Measurements from ENCODE around the gene NPM3. TPM values are rescaled to one million over a fixed set of nuclear protein-coding genes. Genes with fewer than 3 reads are reported as not detected.

NPM3 gene, protein sequence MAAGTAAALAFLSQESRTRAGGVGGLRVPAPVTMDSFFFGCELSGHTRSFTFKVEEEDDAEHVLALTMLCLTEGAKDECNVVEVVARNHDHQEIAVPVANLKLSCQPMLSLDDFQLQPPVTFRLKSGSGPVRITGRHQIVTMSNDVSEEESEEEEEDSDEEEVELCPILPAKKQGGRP
- total RNA-seq (10 to 100 TPM; 11.1 to 12.4 TPM), polyA plus RNA-seq (1 to 10 TPM; 5.3 to 6.8 TPM)

DNA sequence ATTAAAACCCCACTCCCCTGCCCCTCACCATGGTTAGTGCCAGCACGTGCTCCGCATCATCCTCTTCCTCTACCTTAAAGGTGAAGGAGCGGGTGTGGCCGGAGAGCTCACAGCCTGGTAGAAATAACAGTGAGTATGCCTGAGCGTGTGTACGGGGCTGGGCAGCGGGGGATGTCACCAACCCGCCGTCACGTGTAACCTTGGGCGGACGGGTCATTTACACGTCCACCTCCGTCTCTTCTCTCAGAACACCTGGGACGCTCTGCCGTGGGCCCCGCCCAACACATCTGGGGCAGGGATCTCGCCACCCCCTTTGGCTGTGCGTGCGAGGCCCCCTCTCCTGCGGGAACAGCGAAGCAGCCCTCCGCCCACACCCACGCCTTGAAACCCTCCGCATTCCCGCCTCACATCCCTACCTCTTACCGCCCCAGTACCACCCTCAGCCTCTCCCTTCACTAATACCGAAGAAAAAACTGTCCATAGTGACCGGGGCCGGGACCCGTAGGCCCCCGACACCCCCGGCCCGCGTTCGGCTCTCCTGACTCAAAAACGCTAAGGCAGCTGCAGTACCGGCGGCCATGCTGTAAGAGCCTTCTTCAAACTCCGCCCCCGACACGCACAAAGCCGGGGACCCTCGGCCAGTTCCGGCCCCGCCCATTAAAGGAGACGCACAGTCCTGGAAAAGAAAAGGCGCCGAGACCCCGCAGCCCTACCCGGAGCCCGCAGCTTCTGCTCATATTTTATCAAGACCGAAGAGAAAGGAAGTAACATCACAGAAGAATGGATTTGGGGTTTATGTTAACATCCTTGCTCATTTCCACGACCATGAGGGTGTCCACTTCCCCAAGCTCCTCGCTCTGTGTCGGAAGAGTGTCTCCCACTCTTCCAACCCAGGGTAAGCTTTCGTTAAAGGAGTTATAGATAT is at the start of gene NPM3:
Gene NPM3 (minus strand): TSS at position 636 of the 925 bp plus-strand sequence. CDS start 56 bp downstream, at position 580.
- Mint-ChIP-seq H3K27ac (peak within 1 kb of the TSS; percentile 87 to 99 (median 96)), H3K9me3 (peaks cover 0 to 2% (median 0%) of the 10 kb centered on the region in 8 donors), H3K4me1 (peaks cover 38 to 76% (median 59%) of the 10 kb centered on the region in 4 donors), H3K4me3 (peak within 1 kb of the TSS; percentile 99 to 100 (median 100)), H3K36me3 (peaks cover 15 to 37% of the 10 kb centered on the region in 2 donors), H3K27me3 (peaks cover 6 to 7% of the 10 kb centered on the region in 2 donors)
- peaks cover 12% of the 10 kb centered on the region for H3K27me3 ChIP-seq (ENCODE audit: insufficient read depth, low read length)
- no peaks in the 10 kb centered on the region for H3K9me3 ChIP-seq (ENCODE audit: control insufficient read depth in 1 of 2, low read length in 2 of 2)
- H3K4me3 ChIP-seq (ENCODE audit: low read length in 2 of 2) = peak within 1 kb of the TSS; percentile 74 to 75
- peak; percentile 70 to 85 (median 73) for DNase-seq
- intact Hi-C loops (cut with micrococcal nuclease) = loop anchor here (1.0 to 5.0 kb wide), 3 partner anchors 35 to 289 kb away; partner anchors contain the start of genes DPCD, OGA and POLL
- ChIA-PET POLR2A (ENCODE audit: partially characterized antibody) (interaction anchor here (0.6 to 4.8 kb wide), 9 partner anchors 9 to 282 kb away, joined by 3 to 64 read pairs (median 4); partner anchors contain the start of genes HPS6 and OGA), CTCF (ENCODE audit: partially characterized antibody) (interaction anchor here (0.6 to 4.1 kb wide), 16 partner anchors 13 to 569 kb away, joined by 3 to 35 read pairs (median 4); partner anchors contain the start of gene OGA)
- peaks cover 26% of the 10 kb centered on the region for H3K36me3 ChIP-seq (ENCODE audit: insufficient read depth, low read length)
- H3K4me1 ChIP-seq (ENCODE audit: insufficient read depth, low read length) = peaks cover 64% of the 10 kb centered on the region
- peak within 1 kb of the TSS; percentile 58 for H3K27ac ChIP-seq (ENCODE audit: low read depth, low read length)

DNA sequence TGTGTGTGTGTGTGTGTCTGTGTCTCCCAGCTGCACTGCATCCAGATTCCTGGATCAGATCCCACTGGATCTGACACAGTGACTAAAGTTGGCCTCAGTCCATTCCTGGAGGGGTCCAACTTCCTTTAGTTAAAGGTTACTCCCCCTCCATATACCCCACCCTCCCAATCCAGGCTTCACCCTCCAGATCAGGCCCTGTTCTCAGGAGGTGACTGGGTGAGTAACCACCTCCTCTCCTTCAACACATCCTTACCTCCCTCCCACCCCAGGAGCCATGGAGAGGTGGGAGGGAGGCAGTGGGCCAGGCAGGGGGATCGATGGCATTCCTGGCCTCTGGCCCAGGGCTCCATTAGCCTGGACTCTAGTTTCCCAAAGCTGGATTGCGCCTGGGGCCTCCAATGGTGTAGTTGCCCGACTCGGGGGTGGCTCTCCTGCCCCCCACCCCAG is 49.1 kb upstream of the NPM3 start:
- H3K27ac ChIP-seq (ENCODE audit: low read depth, low read length) = peak overlapping the region; percentile 87
- intact Hi-C loops (cut with micrococcal nuclease) = loop anchor here (5.0 kb wide), 1 partner anchor 225 kb away; the partner anchor contains the start of gene ARMH3
- POLR2A ChIA-PET (ENCODE audit: partially characterized antibody) = interaction anchor here (4.4 to 11.6 kb wide), 2 partner anchors 8 to 14 kb away, joined by 29 to 204 read pairs; partner anchors contain the start of gene OGA

DNA sequence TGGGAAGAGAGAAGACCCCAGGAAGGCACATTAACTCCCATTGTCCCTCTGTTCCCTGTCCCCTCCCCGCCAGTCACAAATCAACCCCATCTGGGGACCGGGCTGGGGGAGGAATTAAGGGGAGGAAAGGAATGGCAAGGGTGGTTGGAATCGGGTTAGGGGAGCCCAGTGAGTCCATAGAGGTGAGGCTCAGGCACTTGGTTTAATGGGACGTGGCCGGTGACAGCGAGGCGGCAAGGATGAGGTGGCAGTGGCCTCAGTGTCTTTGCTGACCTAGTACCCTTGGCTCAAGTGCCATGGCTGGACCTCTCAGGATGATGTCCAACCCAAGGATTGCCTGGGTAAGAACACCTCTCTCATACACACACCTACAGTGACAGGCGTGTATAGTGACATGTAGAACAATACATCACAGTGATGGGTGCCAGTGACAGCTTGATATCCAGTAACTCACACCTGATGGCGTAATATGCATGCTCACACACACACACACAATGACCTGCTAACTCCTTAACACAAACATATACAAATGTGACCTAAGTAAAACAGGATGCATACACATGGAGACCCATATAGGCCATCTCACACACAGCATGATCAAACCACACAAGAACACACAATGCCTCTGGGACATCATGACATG is 48.0 kb upstream of the NPM3 start:
- peaks cover 0 to 12% of the 10 kb centered on the region in 2 donors for H3K36me3 Mint-ChIP-seq
- H3K4me3 ChIP-seq (ENCODE audit: low read length in 2 of 2) = peak overlapping the region; percentile 57 to 68
- peaks cover 2 to 7% of the 10 kb centered on the region in 2 donors for H3K27me3 Mint-ChIP-seq

More for the DNA sequence above, 49.1 kb upstream of the NPM3 start:
- Mint-ChIP-seq H3K4me3 (peak overlapping the region in 2 of 8 donors; percentile 44 to 87), H3K36me3 (peaks cover 0 to 12% of the 10 kb centered on the region in 2 donors), H3K27ac (peak overlapping the region in 6 of 7 donors; percentile 74 to 100 (median 98)), H3K9me3 (peaks cover 0 to 8% (median 0%) of the 10 kb centered on the region in 8 donors), H3K4me1 (peaks cover 48 to 76% (median 61%) of the 10 kb centered on the region in 4 donors), H3K27me3 (peaks cover 2 to 7% of the 10 kb centered on the region in 2 donors)
- Histone ChIP-seq H3K4me1 (ENCODE audit: insufficient read depth, low read length) (peaks cover 68% of the 10 kb centered on the region), H3K9me3 (ENCODE audit: control insufficient read depth in 1 of 2, low read length in 2 of 2) (no peaks in the 10 kb centered on the region), H3K27me3 (ENCODE audit: insufficient read depth, low read length) (no peaks in the 10 kb centered on the region), H3K36me3 (ENCODE audit: insufficient read depth, low read length) (no peaks in the 10 kb centered on the region), H3K4me3 (ENCODE audit: low read length in 2 of 2) (no peak overlapping the region)
- DNase-seq = no peak
- CTCF ChIA-PET (ENCODE audit: partially characterized antibody) = interaction anchor here (1.0 to 10.1 kb wide), 4 partner anchors 9 to 240 kb away, joined by 4 to 88 read pairs (median 32); partner anchors contain the start of genes KCNIP2 and OGA

DNA sequence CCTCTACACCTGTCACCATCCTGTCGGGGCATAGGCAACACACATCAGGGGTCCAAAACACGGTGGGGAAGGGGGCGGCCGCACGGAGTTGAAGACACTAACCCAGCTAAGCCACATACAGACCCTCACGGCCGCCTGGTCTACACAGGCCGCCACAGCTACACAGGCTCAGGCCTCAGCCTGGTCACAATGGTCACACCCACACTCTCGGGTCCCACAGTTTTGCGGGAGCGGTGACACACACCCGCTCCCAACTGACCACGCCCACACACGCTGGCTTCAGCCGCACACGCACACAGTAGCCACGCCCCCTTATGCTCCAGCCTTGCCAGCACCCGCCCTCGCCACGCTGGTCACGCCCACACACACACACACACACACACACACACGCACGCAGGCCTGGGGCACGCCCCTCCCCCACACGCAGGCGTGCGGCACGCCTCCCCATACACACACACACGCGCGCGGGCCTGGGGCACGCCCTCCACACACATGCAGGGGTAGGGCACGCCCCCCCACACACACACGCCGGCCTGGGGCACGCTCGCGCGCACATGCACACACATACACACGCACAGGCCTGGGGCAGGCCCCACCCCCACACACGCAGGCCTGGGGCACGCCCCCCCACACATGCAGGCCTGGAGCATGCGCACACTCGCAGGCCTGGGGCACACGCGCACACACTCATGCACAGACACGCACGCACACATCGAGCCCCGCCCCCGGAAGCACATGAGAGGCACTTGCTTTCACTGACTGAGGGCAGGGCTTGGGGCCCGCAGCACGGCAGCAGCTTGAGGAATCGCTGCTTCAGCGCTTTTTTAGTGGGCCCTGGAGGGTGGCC is 47.3 kb upstream of the NPM3 start:
- Mint-ChIP-seq H3K9me3 (peaks cover 0 to 8% (median 0%) of the 10 kb centered on the region in 8 donors), H3K4me3 (peak overlapping the region; percentile 84 to 93 (median 88)), H3K4me1 (peaks cover 44 to 80% (median 57%) of the 10 kb centered on the region in 4 donors), H3K27me3 (peaks cover 2 to 7% of the 10 kb centered on the region in 2 donors), H3K27ac (peak overlapping the region; percentile 98 to 100 (median 99)), H3K36me3 (peaks cover 0 to 12% of the 10 kb centered on the region in 2 donors)
- peaks cover 59% of the 10 kb centered on the region for H3K4me1 ChIP-seq (ENCODE audit: insufficient read depth, low read length)
- no peaks in the 10 kb centered on the region for H3K9me3 ChIP-seq (ENCODE audit: control insufficient read depth in 1 of 2, low read length in 2 of 2)
- ChIA-PET POLR2A (ENCODE audit: partially characterized antibody) (interaction anchor here (0.6 to 11.6 kb wide), 4 partner anchors 10 to 283 kb away, joined by 3 to 204 read pairs (median 21); partner anchors contain the start of genes NPM3 and OGA), CTCF (ENCODE audit: partially characterized antibody) (interaction anchor here (0.6 to 10.1 kb wide), 3 partner anchors 9 to 93 kb away, joined by 3 to 88 read pairs (median 60); partner anchors contain the start of genes KCNIP2 and OGA)
- no peaks in the 10 kb centered on the region for H3K36me3 ChIP-seq (ENCODE audit: insufficient read depth, low read length)
- peak; percentile 95 to 98 (median 97) for DNase-seq
- H3K27ac ChIP-seq (ENCODE audit: low read depth, low read length) = peak overlapping the region; percentile 87
- intact Hi-C loops (cut with micrococcal nuclease) = loop anchor here (1.0 to 5.0 kb wide), 4 partner anchors 10 to 565 kb away; partner anchors contain the start of genes ARMH3, NFKB2 and OGA
- peak overlapping the region; percentile 57 to 68 for H3K4me3 ChIP-seq (ENCODE audit: low read length in 2 of 2)
- H3K27me3 ChIP-seq (ENCODE audit: insufficient read depth, low read length) = no peaks in the 10 kb centered on the region

More for the DNA sequence above, 48.0 kb upstream of the NPM3 start:
- H3K9me3 ChIP-seq (ENCODE audit: control insufficient read depth in 1 of 2, low read length in 2 of 2) = no peaks in the 10 kb centered on the region
- no peaks in the 10 kb centered on the region for H3K36me3 ChIP-seq (ENCODE audit: insufficient read depth, low read length)
- H3K9me3 Mint-ChIP-seq = peaks cover 0 to 8% (median 0%) of the 10 kb centered on the region in 8 donors
- POLR2A ChIA-PET (ENCODE audit: partially characterized antibody) = interaction anchor here (0.6 to 11.6 kb wide), 4 partner anchors 9 to 283 kb away, joined by 3 to 204 read pairs (median 21); partner anchors contain the start of genes NPM3 and OGA
- H3K27ac ChIP-seq (ENCODE audit: low read depth, low read length) = peak overlapping the region; percentile 87
- H3K4me3 Mint-ChIP-seq = peak overlapping the region; percentile 84 to 93 (median 88)
- CTCF ChIA-PET (ENCODE audit: partially characterized antibody) = interaction anchor here (7.6 to 10.1 kb wide), 2 partner anchors 10 kb away, joined by 60 to 88 read pairs; partner anchors contain the start of genes KCNIP2 and OGA
- DNase-seq = no peak
- H3K4me1 ChIP-seq (ENCODE audit: insufficient read depth, low read length) = peaks cover 67% of the 10 kb centered on the region
- no peaks in the 10 kb centered on the region for H3K27me3 ChIP-seq (ENCODE audit: insufficient read depth, low read length)
- peak overlapping the region; percentile 98 to 100 (median 99) for H3K27ac Mint-ChIP-seq
- peaks cover 49 to 83% (median 62%) of the 10 kb centered on the region in 4 donors for H3K4me1 Mint-ChIP-seq
- intact Hi-C loops (cut with micrococcal nuclease) = loop anchor here (5.0 kb wide), 1 partner anchor 226 kb away; the partner anchor contains the start of gene ARMH3

DNA sequence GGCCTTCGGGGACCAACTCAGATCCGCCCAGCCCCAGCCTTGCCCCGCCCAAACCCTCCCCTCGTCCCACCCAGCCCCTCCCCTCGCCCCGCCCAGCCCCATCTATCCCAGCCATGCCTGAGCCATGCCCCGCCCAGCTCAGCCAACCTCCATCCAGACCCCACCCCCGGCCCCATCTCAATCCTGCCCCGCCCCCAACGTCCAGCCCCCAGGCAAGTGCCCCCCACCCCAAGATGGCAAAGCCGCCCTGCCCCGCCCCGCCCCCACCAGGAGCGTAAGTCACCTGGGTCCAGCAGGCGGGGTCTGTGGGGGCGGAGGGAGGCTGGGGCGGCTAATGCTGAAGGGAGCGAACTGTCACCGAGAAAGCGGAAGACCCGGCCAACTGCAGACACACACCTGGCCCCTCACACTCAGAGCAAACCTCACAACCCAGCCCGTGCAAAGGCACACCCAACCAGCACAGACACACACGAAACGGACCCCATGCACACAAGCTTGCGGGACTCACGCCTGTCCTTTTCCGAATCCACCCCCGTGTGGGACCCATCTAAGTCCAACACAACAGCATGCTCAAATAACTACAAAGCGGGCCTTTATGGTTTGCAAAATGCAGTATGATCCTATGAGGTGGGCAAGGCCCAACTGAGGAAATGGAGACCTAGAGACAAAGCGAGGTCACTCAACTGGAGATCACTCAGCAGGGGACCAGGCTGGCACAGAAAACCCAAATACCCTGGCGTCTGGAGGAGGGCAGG is 46.5 kb upstream of the NPM3 start:
- Histone ChIP-seq H3K36me3 (ENCODE audit: insufficient read depth, low read length) (no peaks in the 10 kb centered on the region), H3K4me1 (ENCODE audit: insufficient read depth, low read length) (peaks cover 51% of the 10 kb centered on the region), H3K27ac (ENCODE audit: low read depth, low read length) (peak overlapping the region; percentile 87), H3K27me3 (ENCODE audit: insufficient read depth, low read length) (no peaks in the 10 kb centered on the region), H3K9me3 (ENCODE audit: control insufficient read depth in 1 of 2, low read length in 2 of 2) (no peaks in the 10 kb centered on the region), H3K4me3 (ENCODE audit: low read length in 2 of 2) (peak overlapping the region; percentile 57 to 68)
- Mint-ChIP-seq H3K27me3 (peaks cover 2 to 7% of the 10 kb centered on the region in 2 donors), H3K4me3 (peak overlapping the region; percentile 84 to 93 (median 88)), H3K36me3 (peaks cover 0 to 12% of the 10 kb centered on the region in 2 donors), H3K27ac (peak overlapping the region; percentile 98 to 100 (median 99)), H3K9me3 (peaks cover 0 to 6% (median 0%) of the 10 kb centered on the region in 8 donors), H3K4me1 (peaks cover 41 to 73% (median 51%) of the 10 kb centered on the region in 4 donors)
- intact Hi-C loops (cut with micrococcal nuclease) = loop anchor here (1.0 to 5.0 kb wide), 4 partner anchors 11 to 566 kb away; partner anchors contain the start of genes ARMH3, NFKB2 and OGA
- peak; percentile 67 to 82 (median 72) for DNase-seq
- POLR2A ChIA-PET (ENCODE audit: partially characterized antibody) = interaction anchor here (3.6 to 11.6 kb wide), 3 partner anchors 11 to 46 kb away, joined by 13 to 204 read pairs (median 29); partner anchors contain the start of genes NPM3 and OGA
- CTCF ChIA-PET (ENCODE audit: partially characterized antibody) = interaction anchor here (0.6 to 10.1 kb wide), 3 partner anchors 8 to 94 kb away, joined by 3 to 88 read pairs (median 60); partner anchors contain the start of genes KCNIP2 and OGA
